Measurements from ENCODE around the gene MRNIP. TPM values are rescaled to one million over a fixed set of nuclear protein-coding genes. Genes with fewer than 3 reads are reported as not detected.

MRNIP gene
- total and polyA plus RNA-seq, 2 of the 8 experiments (the other 6 are each of a cell fraction or from before 2014, with no cell fraction given), result 29.6 TPM

- TF ChIP-seq TBP (IDR thresholded peaks at IDR 0.05; ENCODE audit: low read depth, low read length) (no peak), JUN (IDR thresholded peaks at IDR 0.05; ENCODE audit: low read depth, low read length) (no peak)
Measured at GRCh38 chr5:179886190-179886911, 27.7 kb upstream of the MRNIP start (continued).

Data from H1 (cell line).